HG03175 (cell line): ENCODE measurements around the gene RPTN.

Experiments
- ATAC-seq: cut with Tn5 transposase; IDR thresholded peaks from one replicate; pipeline ENCODE4 v1.9.1; 2021; ENCODE audit warnings: mild to moderate bottlenecking, moderate library complexity; ENCODE audit not compliant: unreplicated experiment

RPTN gene

GRCh38 chr1:152112101-152112884, 46.7 kb downstream of the RPTN start:
- no peak for ATAC-seq

DNA sequence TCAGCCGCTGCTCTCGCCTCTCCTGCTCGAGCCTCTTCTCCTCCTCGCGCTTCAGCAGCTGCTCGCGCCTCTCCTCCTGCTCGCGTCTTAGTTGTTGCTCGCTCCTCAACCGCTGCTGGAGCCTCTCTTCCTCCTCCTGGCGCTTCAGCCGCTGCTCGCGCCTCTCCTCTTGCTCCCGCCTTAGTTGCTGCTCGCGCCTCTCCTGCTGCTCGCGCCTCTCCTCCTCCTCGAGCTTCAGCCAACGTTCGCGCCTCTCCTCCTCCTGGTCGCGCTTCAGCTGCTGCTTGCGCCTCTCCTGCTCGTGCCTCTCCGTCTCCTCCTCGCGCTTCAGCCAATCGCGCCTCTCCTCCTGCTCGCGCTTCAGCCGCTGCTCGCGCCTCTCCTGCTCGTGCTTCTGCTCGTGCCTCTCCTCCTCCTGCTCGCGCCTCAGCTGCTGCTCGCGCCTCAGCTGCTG, 47.5 kb downstream of the RPTN start:
- no peak for ATAC-seq

- ATAC-seq = no peak
These were observed 48.0 kb downstream of the RPTN start for GRCh38 chr1:152110860-152111514.

GRCh38 chr1:152110365-152110859, 48.6 kb downstream of the RPTN start:
- ATAC-seq = no peak

- no peak for ATAC-seq
These were observed 49.1 kb downstream of the RPTN start for GRCh38 chr1:152109998-152110294.

- ATAC-seq = no peak
These were observed 49.6 kb downstream of the RPTN start for GRCh38 chr1:152109231-152109997.

DNA sequence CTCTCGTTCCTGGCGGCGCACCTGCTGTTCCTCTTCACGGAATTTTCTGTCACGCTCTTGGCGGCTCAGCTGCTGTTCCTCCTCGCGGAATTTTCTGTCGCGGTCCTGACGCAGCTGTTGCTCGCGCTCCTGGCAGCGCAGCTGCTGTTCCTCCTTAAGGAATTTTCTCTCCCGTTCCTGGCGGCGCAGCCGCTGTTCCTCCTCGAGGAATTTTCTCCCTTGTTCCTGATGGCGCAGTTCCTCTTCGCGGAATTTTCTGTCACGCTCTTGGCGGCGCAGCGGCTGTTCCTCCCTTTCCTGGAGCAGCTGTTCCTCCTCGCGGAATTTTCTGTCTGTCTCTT, 50.2 kb downstream of the RPTN start:
- no peak for ATAC-seq

DNA sequence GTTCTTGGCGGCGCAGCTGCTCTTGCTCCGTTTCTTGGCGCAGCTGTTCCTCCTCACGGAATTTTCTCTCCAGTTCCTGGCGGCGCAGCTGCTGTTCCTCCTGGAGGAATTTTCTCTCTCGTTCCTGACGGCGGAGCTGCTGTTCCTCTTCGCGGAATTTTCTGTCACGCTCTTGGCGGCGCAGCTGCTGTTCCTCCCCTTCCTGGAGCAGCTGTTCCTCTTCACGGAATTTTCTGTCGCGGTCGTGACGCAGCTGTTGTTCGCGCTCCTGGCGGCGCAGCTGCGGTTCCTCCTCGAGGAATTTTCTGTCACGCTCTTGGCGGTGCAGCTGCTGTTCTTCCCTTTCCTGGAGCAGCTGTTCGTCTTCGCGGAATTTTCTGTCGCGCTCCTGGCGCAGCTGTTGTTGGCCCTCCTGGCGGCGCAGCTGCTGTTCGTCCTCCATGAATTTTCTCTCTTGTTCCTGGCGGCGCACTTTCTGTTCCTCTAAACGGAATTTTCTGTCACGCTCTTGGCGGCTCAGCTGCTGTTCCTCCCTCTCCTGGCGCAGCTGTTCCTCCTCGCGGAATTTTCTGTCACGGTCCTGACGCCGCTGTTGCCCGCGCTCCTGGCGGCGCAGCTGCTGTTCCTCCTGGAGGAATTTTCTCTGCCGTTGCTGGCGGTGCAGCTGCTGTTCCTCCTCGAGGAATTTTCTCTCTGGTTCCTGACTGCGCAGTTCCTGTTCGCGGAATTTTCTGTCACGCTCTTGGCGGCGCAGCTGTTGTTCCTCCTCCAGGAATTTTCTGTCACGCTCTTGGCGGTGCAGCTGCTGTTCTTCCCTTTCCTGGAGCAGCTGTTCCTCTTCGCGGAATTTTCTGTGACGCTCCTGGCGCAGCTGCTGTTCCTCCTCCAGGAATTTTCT, 50.8 kb downstream of the RPTN start:
- no peak for ATAC-seq

DNA sequence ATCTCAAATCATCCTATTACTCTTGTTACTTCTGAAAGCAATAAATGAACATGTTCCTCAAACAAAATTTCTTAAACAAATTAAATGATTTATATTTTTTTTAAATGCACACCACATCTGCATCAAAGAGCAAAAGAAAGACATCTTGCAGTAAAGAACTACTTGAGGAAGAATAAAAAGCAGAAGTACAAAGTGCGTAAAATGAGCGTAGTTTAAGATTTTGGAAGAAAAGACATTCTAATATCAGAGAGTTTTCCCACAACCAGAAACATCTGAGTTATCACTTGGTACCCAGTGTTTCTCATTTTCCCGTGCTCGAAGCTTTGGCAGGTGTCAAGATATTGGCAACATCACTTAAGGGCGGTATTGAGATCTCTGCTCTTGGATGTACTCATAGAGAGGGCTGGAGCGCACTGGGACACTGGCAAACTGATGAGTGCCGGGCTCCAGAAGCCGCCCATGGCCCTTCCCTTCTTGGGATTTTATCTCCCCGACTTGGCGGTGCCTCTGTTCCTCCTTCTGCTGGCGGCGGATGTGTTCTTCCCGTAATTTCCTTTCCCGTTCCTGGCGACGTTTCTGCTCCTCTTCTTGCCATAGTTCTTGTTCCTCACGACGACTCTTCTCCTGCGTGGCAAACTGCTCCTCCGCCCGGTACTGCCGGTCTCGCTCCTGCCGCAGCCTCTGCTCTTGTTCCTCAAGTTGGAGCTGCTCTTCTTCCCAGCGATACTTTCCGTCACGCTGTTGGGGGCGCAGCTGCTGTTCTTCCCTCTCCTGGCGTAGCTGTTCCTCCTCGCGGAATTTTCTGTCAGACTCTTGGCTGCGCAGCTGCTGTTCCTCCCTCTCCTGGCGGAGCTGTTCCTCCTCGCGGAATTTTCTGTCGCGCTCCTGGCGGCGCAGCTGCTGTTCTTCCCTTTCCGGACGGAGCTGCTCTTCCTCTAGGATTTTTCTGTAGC, 51.7 kb downstream of the RPTN start:
- no peak for ATAC-seq

DNA sequence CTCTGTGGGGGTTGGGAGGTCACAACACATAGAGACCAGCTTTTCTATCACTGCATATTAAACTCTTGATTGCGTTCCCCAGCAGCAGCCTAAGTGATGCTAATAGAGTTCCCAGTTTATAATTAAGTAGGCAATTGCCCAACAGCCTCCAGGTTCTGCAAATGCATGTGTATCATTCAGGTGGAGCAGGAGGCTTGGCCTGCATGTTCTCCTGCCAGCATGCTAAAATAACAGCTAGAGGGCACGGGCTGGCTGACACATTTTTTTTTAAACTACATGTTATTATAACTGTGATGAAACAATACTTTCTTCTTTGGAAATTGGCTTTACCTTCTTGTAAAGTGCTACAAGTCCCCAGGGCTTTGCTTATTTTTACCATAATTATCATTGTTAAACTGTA, 54.2 kb downstream of the RPTN start:
- ATAC-seq = no peak
